GM23248 (cell line): ENCODE results near the gene GLI2. TPM values are rescaled to one million over a fixed set of nuclear protein-coding genes. Genes with fewer than 3 reads are reported as not detected.
A peak's percentile ranks its signal among the peaks of the same experiment; 100 is the strongest.

Source experiments
- DNase-seq: peaks from one replicate; pipeline ENCODE4 v3.0.0-alpha.2; 2015
- H2AFZ ChIP-seq: fragments of 200-600 bp; sonication (generic); 2 replicates; pipeline ENCODE4 v1.6.1; 2016; ENCODE audit warnings: antibody characterized with exemption
- H3F3A ChIP-seq: fragments of 200-600 bp; sonication (generic); 2 replicates; pipeline ENCODE4 v1.6.1; 2016; ENCODE audit warnings: mild to moderate bottlenecking, antibody characterized with exemption, mixed run types; ENCODE audit not compliant: insufficient read depth
- H3K27ac ChIP-seq: fragments of 200-600 bp; sonication (generic); 2 replicates; pipeline ENCODE4 v1.5.1; 2016; ENCODE audit warnings: mild to moderate bottlenecking
- H3K27me3 ChIP-seq: fragments of 200-600 bp; sonication (generic); replicated peaks from 2 replicates; pipeline ENCODE4 v1.6.1; 2016; ENCODE audit warnings: mild to moderate bottlenecking; ENCODE audit not compliant: insufficient read depth
- H3K36me3 ChIP-seq: fragments of 200-600 bp; sonication (generic); 2 replicates; pipeline ENCODE4 v1.6.1; 2016; ENCODE audit warnings: low read depth, mild to moderate bottlenecking
- H3K4me1 ChIP-seq: fragments of 200-600 bp; sonication (generic); 2 replicates; pipeline ENCODE4 v1.6.1; 2016; ENCODE audit warnings: mild to moderate bottlenecking; ENCODE audit not compliant: insufficient read depth
- H3K4me2 ChIP-seq: fragments of 200-600 bp; sonication (generic); one replicate; pipeline ENCODE4 v1.6.1; 2016; ENCODE audit warnings: mild to moderate bottlenecking; ENCODE audit not compliant: unreplicated experiment
- H3K4me3 ChIP-seq: fragments of 200-600 bp; sonication (generic); 2 replicates; pipeline ENCODE4 v1.5.1; 2016; ENCODE audit warnings: mild to moderate bottlenecking
- H3K79me2 ChIP-seq: fragments of 200-600 bp; sonication (generic); 2 replicates; pipeline ENCODE4 v1.6.1; 2016; ENCODE audit warnings: mild to moderate bottlenecking; ENCODE audit not compliant: insufficient read depth
- H3K9ac ChIP-seq: fragments of 200-600 bp; sonication (generic); 2 replicates; pipeline ENCODE4 v1.6.1; 2016; ENCODE audit warnings: mild to moderate bottlenecking
- H3K9me2 ChIP-seq: fragments of 200-600 bp; sonication (generic); 2 replicates; pipeline ENCODE4 v1.6.1; 2016; ENCODE audit warnings: mixed run types, mild to moderate bottlenecking, moderate library complexity; ENCODE audit not compliant: insufficient read depth
- H3K9me3 ChIP-seq: fragments of 200-600 bp; sonication (generic); one replicate; pipeline ENCODE4 v1.6.1; 2017; ENCODE audit warnings: low read depth
- H4K20me1 ChIP-seq: fragments of 200-600 bp; sonication (generic); 2 replicates; pipeline ENCODE4 v1.6.0; 2016; ENCODE audit not compliant: insufficient read depth
- EZH2 ChIP-seq: fragments of 200-600 bp; sonication (generic); IDR thresholded peaks from 2 replicates; pipeline ENCODE4 v1.6.1; 2018; ENCODE audit warnings: antibody characterized with exemption, mild to moderate bottlenecking; ENCODE audit not compliant: insufficient read depth, poor library complexity, severe bottlenecking
- EZH2phosphoT487 ChIP-seq: fragments of 200-600 bp; sonication (generic); IDR thresholded peaks from 2 replicates; pipeline ENCODE4 v1.6.1; 2018; ENCODE audit warnings: antibody characterized with exemption, moderate library complexity, mild to moderate bottlenecking, low read depth; ENCODE audit not compliant: insufficient read depth
- WGBS, 2 experiments: methylation state at CpG; one replicate each; pipeline ENCODE4 v1.1.6; 2015 to 2017; ENCODE audit warnings: low lambda C conversion rate in 2 of 2, low coverage in 1 of 2; ENCODE audit errors: missing lambda C conversion rate in 2 of 2; 5-methylcytosine and 5-hydroxymethylcytosine counted together
- in situ Hi-C: fragments of 300-500 bp; cut with MboI; formaldehyde crosslinking; loops from 2 replicates; pipeline ENCODE4 v1.15.0; 2020
- polyA plus RNA-seq: library from polyadenylated mRNA; unstranded; fragments of >200 nt; fragmentation: Nextera tagmentation; extraction: Ambion mirVana; gene quantifications from 2 replicates; pipeline ENCODE4 v1.2.1, GENCODE V29; 2016
- total RNA-seq: library from RNA; depleted of rRNA; stranded (reverse); fragments of >200 nt; shearing (Covaris generic); gene quantifications from 2 replicates; pipeline ENCODE4 v1.2.3, GENCODE V29; 2014

GLI2 gene
- total and polyA plus RNA-seq, 2 experiments from 2014 or later: 8.3 to 9.0 TPM

- Histone ChIP-seq H3K27me3 (no peaks in the 10 kb centered on the region), H3K79me2 (peaks cover 98% of the 10 kb centered on the region), H3F3A (peaks cover 3% of the 10 kb centered on the region; the same call in 1 of the 2 replicates), H3K4me1 (peaks cover 28% of the 10 kb centered on the region), H3K9me3 (no peaks in the 10 kb centered on the region), H3K27ac (peak overlapping the region; percentile 62), H3K9ac (peak overlapping the region; percentile 25; the same call in 1 of the 2 replicates), H4K20me1 (no peaks in the 10 kb centered on the region), H3K9me2 (no peaks in the 10 kb centered on the region), H3K4me2 (peak overlapping the region; percentile 29), H2AFZ (no peak overlapping the region), H3K36me3 (no peaks in the 10 kb centered on the region), H3K4me3 (no peak overlapping the region)
- TF ChIP-seq EZH2 (no peak), EZH2phosphoT487 (no peak)
- DNase-seq: peak; percentile 40
- 48 to 50% methylated on average over 11 of the region's 11 CpGs for WGBS, 2 experiments
- in situ Hi-C loops: no loop called here
Observed at GRCh38 chr2:120749506-120750431, 14.1 kb downstream of the GLI2 start.

GRCh38 chr2:120750488-120751210 lies 15.0 kb downstream of the GLI2 start:
- Histone ChIP-seq H4K20me1 (no peaks in the 10 kb centered on the region), H3K4me2 (peak overlapping the region; percentile 29), H3F3A (peaks cover 3% of the 10 kb centered on the region; the same call in 1 of the 2 replicates), H3K9ac (peak overlapping the region; percentile 39; the same call in 1 of the 2 replicates), H3K27me3 (no peaks in the 10 kb centered on the region), H3K4me3 (no peak overlapping the region), H2AFZ (no peak overlapping the region), H3K79me2 (peaks cover 97% of the 10 kb centered on the region), H3K9me3 (no peaks in the 10 kb centered on the region), H3K36me3 (no peaks in the 10 kb centered on the region), H3K4me1 (peaks cover 35% of the 10 kb centered on the region), H3K27ac (peak overlapping the region; percentile 62), H3K9me2 (no peaks in the 10 kb centered on the region)
- TF ChIP-seq EZH2 (no peak), EZH2phosphoT487 (no peak)
- in situ Hi-C loops: no loop called here
- DNase-seq: peak; percentile 83
- 57 to 58% methylated on average over 13 of the region's 13 CpGs for WGBS, 2 experiments

- peaks cover 39% of the 10 kb centered on the region for H3K4me1 ChIP-seq
- no peak overlapping the region for H3K4me2 ChIP-seq
- H3K36me3 ChIP-seq: no peaks in the 10 kb centered on the region
- H3K9me3 ChIP-seq: no peaks in the 10 kb centered on the region
- TF ChIP-seq EZH2 (no peak), EZH2phosphoT487 (no peak)
- WGBS, 2 experiments: 86% methylated on average over 1 of the region's 1 CpG
- no peaks in the 10 kb centered on the region for H3K27me3 ChIP-seq
- peaks cover 97% of the 10 kb centered on the region for H3K79me2 ChIP-seq
- in situ Hi-C loops: no loop called here
- peaks cover 9% of the 10 kb centered on the region; the same call in 1 of the 2 replicates for H3F3A ChIP-seq
- no peaks in the 10 kb centered on the region for H3K9me2 ChIP-seq
- no peak overlapping the region for H3K27ac ChIP-seq
- no peak overlapping the region for H2AFZ ChIP-seq
- no peak overlapping the region for H3K4me3 ChIP-seq
- H3K9ac ChIP-seq: no peak overlapping the region
- peak; percentile 41 for DNase-seq
- no peaks in the 10 kb centered on the region for H4K20me1 ChIP-seq
Observed at GRCh38 chr2:120751553-120751952, 15.9 kb downstream of the GLI2 start.
